A549 (cell line): ENCODE measurements around the gene CPLANE1. TPM values are rescaled to one million over a fixed set of nuclear protein-coding genes. Genes with fewer than 3 reads are reported as not detected.

Experiments
- ATAC-seq, 2 experiments: fragments of 200-7000 bp in 1 of 2; fragments of >200 bp in 1 of 2; cut with Nextera tagmentation in 1 of 2; cut with Tn5 transposase in 1 of 2; 3 replicates each; pipeline versions ENCODE4 v1.8.0 to v1.9.1; 2018 to 2020; ENCODE audit warnings: mild to moderate bottlenecking in 1 of 2, moderate library complexity in 1 of 2
- CTCF ChIA-PET: fragments of 300-600 bp; sonication (Branson Sonifier 250); formaldehyde crosslinking; extraction: SDS; loops from one replicate; lab custom pipeline; 2021; ENCODE audit warnings: antibody characterized with exemption, inconsistent platforms; lab: Yijun Ruan, JAX
- POLR2A ChIA-PET: fragments of 350-600 bp; formaldehyde crosslinking; extraction: SDS; loops from one replicate; lab custom pipeline; 2021; ENCODE audit warnings: antibody characterized with exemption, inconsistent platforms; lab: Yijun Ruan, JAX
- DNase-seq, 2 experiments: peaks; one replicate each; pipeline versions ENCODE4 v3.0.0 to v3.0.0-alpha.2; 2011 to 2016; ENCODE audit warnings: low read depth in 1 of 2, low spot score in 1 of 2
- FAIRE-seq: peaks from 2 replicates; lab custom pipeline; 2011; peaks lifted over from hg19 to GRCh38; lab: Jason Lieb, UNC
- H3K27ac ChIP-seq, 2 experiments: fragments of >200 bp; sonication (Bioruptor Twin); formaldehyde crosslinking; 3 replicates each; pipeline ENCODE4 v1.5.1; 2016 to 2017
- H3K4me1 ChIP-seq: fragments of >200 bp; sonication (Bioruptor Twin); formaldehyde crosslinking; 3 replicates; pipeline ENCODE4 v1.6.1; 2016
- H3K4me2 ChIP-seq: fragments of >200 bp; sonication (Bioruptor Twin); formaldehyde crosslinking; 3 replicates; pipeline ENCODE4 v1.6.1; 2016
- H3K4me3 ChIP-seq: fragments of >200 bp; sonication (Bioruptor Twin); formaldehyde crosslinking; 3 replicates; pipeline ENCODE4 v1.5.1; 2016
- H3K9me3 ChIP-seq: fragments of >200 bp; sonication (Bioruptor Twin); formaldehyde crosslinking; 3 replicates; pipeline ENCODE4 v1.6.1; 2016
- BHLHE40 ChIP-seq: IDR thresholded peaks from 2 replicates; pipeline ENCODE4 v1.6.1; 2012; ENCODE audit warnings: low read depth, low read length, inconsistent platforms
- CEBPB ChIP-seq, 2 experiments: fragments of >200 bp in 1 of 2; sonication (Bioruptor Twin) in 1 of 2; formaldehyde crosslinking in 1 of 2; IDR thresholded peaks; 2 replicates each; pipeline ENCODE4 v1.6.1; 2012 to 2016
- EP300 ChIP-seq, 2 experiments: fragments of >200 bp; sonication (Bioruptor Twin); formaldehyde crosslinking; IDR thresholded peaks; 2 replicates in 1 of 2; 3 replicates in 1 of 2; pipeline ENCODE4 v1.6.1; 2016 to 2017
- FOSB ChIP-seq: fragments of 250-450 bp; sonication (Bioruptor Pico); IDR thresholded peaks from 2 replicates; pipeline ENCODE4 v1.5.0; 2020; ENCODE audit warnings: mild to moderate bottlenecking, moderate library complexity
- HDAC2 ChIP-seq: fragments of 200-600 bp; sonication (generic); IDR thresholded peaks from 2 replicates; pipeline ENCODE4 v1.6.1; 2016
- HEYL ChIP-seq: fragments of 250-450 bp; sonication (Bioruptor Pico); IDR thresholded peaks from 2 replicates; pipeline ENCODE4 v1.8.0; 2021; ENCODE audit warnings: mild to moderate bottlenecking, moderate library complexity
- HOXB5 ChIP-seq: fragments of 250-450 bp; sonication (Bioruptor Pico); IDR thresholded peaks from 2 replicates; pipeline ENCODE4 v1.5.0; 2020; ENCODE audit warnings: mild to moderate bottlenecking, moderate library complexity
- JUN ChIP-seq, 2 experiments: fragments of >200 bp; sonication (Bioruptor Twin); formaldehyde crosslinking; IDR thresholded peaks; 2 replicates in 1 of 2; 3 replicates in 1 of 2; pipeline ENCODE4 v1.6.1; 2016 to 2017
- KDM1A ChIP-seq: fragments of 200-600 bp; sonication (generic); IDR thresholded peaks from 2 replicates; pipeline ENCODE4 v1.6.1; 2016; ENCODE audit warnings: low read depth, mild to moderate bottlenecking
- KDM5A ChIP-seq: fragments of 200-600 bp; sonication (generic); IDR thresholded peaks from 2 replicates; pipeline ENCODE4 v1.6.1; 2016; ENCODE audit warnings: antibody characterized with exemption, mild to moderate bottlenecking
- NFE2L2 ChIP-seq: fragments of 150-350 bp; conservative IDR thresholded peaks from 2 replicates; pipeline ENCODE4 v1.6.1; 2014; ENCODE audit warnings: low read length
- NPAS2 ChIP-seq: fragments of 250-450 bp; sonication (Bioruptor Pico); IDR thresholded peaks from 2 replicates; pipeline ENCODE4 v1.8.0; 2022; ENCODE audit warnings: mild to moderate bottlenecking, moderate library complexity, borderline replicate concordance
- NR3C1 ChIP-seq: fragments of >200 bp; sonication (Bioruptor Twin); formaldehyde crosslinking; IDR thresholded peaks from 3 replicates; pipeline ENCODE4 v1.6.1; 2017
- PHF8 ChIP-seq: fragments of 200-600 bp; sonication (generic); IDR thresholded peaks from 2 replicates; pipeline ENCODE4 v1.6.1; 2016; ENCODE audit warnings: low read depth, mild to moderate bottlenecking, antibody characterized with exemption, moderate library complexity, borderline replicate concordance
- POLR2A ChIP-seq: IDR thresholded peaks from 2 replicates; pipeline ENCODE4 v1.6.1; 2012; ENCODE audit warnings: mild to moderate bottlenecking, low read length
- RAD21 ChIP-seq, 2 experiments: fragments of >200 bp in 1 of 2; sonication (Bioruptor Twin) in 1 of 2; formaldehyde crosslinking in 1 of 2; IDR thresholded peaks in 1 of 2; conservative IDR thresholded peaks in 1 of 2; 2 replicates in 1 of 2; 3 replicates in 1 of 2; pipeline ENCODE4 v1.6.1; 2012 to 2018; ENCODE audit warnings: inconsistent platforms in 1 of 2
- RARB ChIP-seq: fragments of 250-450 bp; sonication (Bioruptor Pico); IDR thresholded peaks from 2 replicates; pipeline ENCODE4 v1.8.0; 2021; ENCODE audit warnings: mild to moderate bottlenecking, moderate library complexity
- RCOR1 ChIP-seq: fragments of 150-350 bp; IDR thresholded peaks from 2 replicates; pipeline ENCODE4 v1.6.1; 2014; ENCODE audit warnings: antibody characterized with exemption, low read length, low read depth
- RNF2 ChIP-seq: fragments of 200-600 bp; sonication (generic); IDR thresholded peaks from 2 replicates; pipeline ENCODE4 v1.6.1; 2016; ENCODE audit warnings: low read depth, mild to moderate bottlenecking, antibody characterized with exemption, moderate library complexity, borderline replicate concordance
- SMC3 ChIP-seq: fragments of >200 bp; sonication (Bioruptor Twin); formaldehyde crosslinking; IDR thresholded peaks from 3 replicates; pipeline ENCODE4 v1.6.1; 2018; ENCODE audit warnings: inconsistent platforms
- TFCP2L1 ChIP-seq: fragments of 250-450 bp; sonication (Bioruptor Pico); IDR thresholded peaks from 2 replicates; pipeline ENCODE4 v1.5.0; 2021; ENCODE audit warnings: mild to moderate bottlenecking
- ZC3H11A ChIP-seq: fragments of 450-650 bp; IDR thresholded peaks from 2 replicates; pipeline ENCODE4 v1.6.1; 2014; ENCODE audit warnings: antibody characterized with exemption, mild to moderate bottlenecking
- ZFP36 ChIP-seq: fragments of 450-650 bp; IDR thresholded peaks from 2 replicates; pipeline ENCODE4 v1.6.1; 2014; ENCODE audit warnings: borderline replicate concordance; ENCODE audit not compliant: partially characterized antibody
- ZSCAN20 ChIP-seq: fragments of 250-450 bp; sonication (Bioruptor Pico); IDR thresholded peaks from 2 replicates; pipeline ENCODE4 v1.8.0; 2022; ENCODE audit warnings: mild to moderate bottlenecking, moderate library complexity
- WGBS: methylation state at CpG from one replicate; pipeline ENCODE4 v1.1.6; 2017; ENCODE audit errors: missing lambda C conversion rate; 5-methylcytosine and 5-hydroxymethylcytosine counted together
- polyA plus RNA-seq, 4 experiments: library from polyadenylated mRNA; depleted of rRNA in 3 of 4; stranded (reverse); fragments of >200 nt; fragmentation: RNase III in 1 of 4; extraction: RNeasy Plus Mini Kit Qiagen cat#74134 plus additional on column Dnase treatment in 1 of 4; gene quantifications; 2 replicates in 3 of 4; 3 replicates in 1 of 4; pipeline ENCODE4 v1.2.3, GENCODE V29; 2011 to 2017
- TF ChIP-seq, protein P1 (sequence below): IDR thresholded peaks from 2 replicates; pipeline ENCODE4 v1.6.1; 2012; ENCODE audit warnings: low read depth, borderline replicate concordance
- TF ChIP-seq, protein P2 (sequence below): fragments of 250-450 bp; sonication (Bioruptor Pico); IDR thresholded peaks from 2 replicates; pipeline ENCODE4 v1.5.0; 2020; ENCODE audit warnings: low read depth, mild to moderate bottlenecking, moderate library complexity
- TF ChIP-seq, protein P3 (sequence below): fragments of >200 bp; sonication (Bioruptor Twin); formaldehyde crosslinking; IDR thresholded peaks from 3 replicates; pipeline ENCODE4 v1.5.1; 2016
- TF ChIP-seq, protein P4 (sequence below): IDR thresholded peaks from 2 replicates; pipeline ENCODE4 v1.6.1; 2012

Gene CPLANE1
- polyA plus RNA-seq, 2 of the 4 experiments (the other 2 are of a cell fraction), result 5.5 to 15.7 TPM

DNA sequence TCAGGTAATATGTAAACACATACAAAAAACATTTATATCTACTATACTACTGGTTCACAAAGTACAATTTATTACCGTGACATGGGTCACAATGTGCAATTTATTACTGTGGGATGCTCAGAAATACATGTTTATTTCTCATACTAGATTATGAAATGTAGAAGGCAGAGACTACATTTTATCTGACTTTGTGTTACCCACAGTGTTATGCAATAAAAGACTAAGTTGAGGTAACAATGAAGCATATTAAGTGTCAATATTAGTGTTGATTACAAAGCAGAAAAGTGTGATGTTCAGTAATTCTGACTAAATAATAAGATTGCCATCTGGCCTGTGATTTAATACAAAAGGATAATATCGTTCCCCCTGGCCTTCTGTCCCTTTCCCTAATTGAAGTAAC, 42.4 kb downstream of the CPLANE1 start:
- TF ChIP-seq FOSB (CRISPR knock-in tag), result no peak
- POLR2A ChIA-PET, result no interaction called here
- CTCF ChIA-PET, result no interaction called here
- Histone ChIP-seq H3K4me3 (no peak overlapping the region), H3K27ac (no peak overlapping the region), H3K4me2 (no peak overlapping the region), H3K9me3 (no peaks in the 10 kb centered on the region), H3K4me1 (no peaks in the 10 kb centered on the region)
- 95% methylated on average over 2 of the region's 2 CpGs for WGBS
- FAIRE-seq, result no peak
- no peak for ATAC-seq
- no peak for DNase-seq

DNA sequence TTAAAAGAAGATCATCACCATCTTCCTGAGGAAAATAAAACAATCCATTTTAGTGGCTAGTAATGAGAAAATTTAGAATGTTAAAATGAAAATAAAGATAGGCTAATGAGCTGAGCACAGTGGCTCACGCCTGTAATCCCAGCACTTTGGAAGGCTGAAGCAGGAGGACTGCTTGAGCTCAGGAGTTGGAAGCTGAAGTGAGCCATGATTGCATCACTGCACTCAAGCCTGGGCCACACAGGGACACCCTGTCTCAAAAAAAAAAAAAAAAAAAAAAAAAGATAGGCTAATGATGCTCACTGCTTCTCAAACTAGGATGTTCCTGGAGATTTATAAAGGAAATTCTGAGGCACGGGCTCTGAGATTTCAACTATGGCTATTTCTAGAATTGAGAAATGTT, 50.3 kb downstream of the CPLANE1 start:
- ATAC-seq, result no peak
- Histone ChIP-seq H3K9me3 (no peaks in the 10 kb centered on the region), H3K4me3 (no peak overlapping the region), H3K27ac (no peak overlapping the region), H3K4me1 (no peaks in the 10 kb centered on the region), H3K4me2 (no peak overlapping the region)
- ChIA-PET CTCF (interaction anchor here (0.6 kb wide), 3 partner anchors 21 to 1683 kb away, joined by 3 to 4 read pairs (median 3); no protein-coding TSS in a partner anchor), POLR2A (no interaction called here)
- WGBS, result 96% methylated on average over 2 of the region's 2 CpGs
- no peak for FAIRE-seq
- DNase-seq, result no peak
- TF ChIP-seq ZC3H11A, result no peak
- no peak for TF ChIP-seq JUN (IDR thresholded peaks at IDR 0.05)
- TF ChIP-seq, protein P1, sequence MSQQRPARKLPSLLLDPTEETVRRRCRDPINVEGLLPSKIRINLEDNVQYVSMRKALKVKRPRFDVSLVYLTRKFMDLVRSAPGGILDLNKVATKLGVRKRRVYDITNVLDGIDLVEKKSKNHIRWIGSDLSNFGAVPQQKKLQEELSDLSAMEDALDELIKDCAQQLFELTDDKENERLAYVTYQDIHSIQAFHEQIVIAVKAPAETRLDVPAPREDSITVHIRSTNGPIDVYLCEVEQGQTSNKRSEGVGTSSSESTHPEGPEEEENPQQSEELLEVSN, result no peak
- TF ChIP-seq, protein P2, sequence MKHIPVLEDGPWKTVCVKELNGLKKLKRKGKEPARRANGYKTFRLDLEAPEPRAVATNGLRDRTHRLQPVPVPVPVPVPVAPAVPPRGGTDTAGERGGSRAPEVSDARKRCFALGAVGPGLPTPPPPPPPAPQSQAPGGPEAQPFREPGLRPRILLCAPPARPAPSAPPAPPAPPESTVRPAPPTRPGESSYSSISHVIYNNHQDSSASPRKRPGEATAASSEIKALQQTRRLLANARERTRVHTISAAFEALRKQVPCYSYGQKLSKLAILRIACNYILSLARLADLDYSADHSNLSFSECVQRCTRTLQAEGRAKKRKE (CRISPR knock-in tag), result no peak
- TF ChIP-seq SMC3, result no peak
- TF ChIP-seq NFE2L2, result no peak
- no peak for TF ChIP-seq HDAC2
- no peak for TF ChIP-seq BHLHE40
- TF ChIP-seq NR3C1, result no peak
- TF ChIP-seq PHF8, result no peak
- TF ChIP-seq EP300 (IDR thresholded peaks at IDR 0.05), result no peak

DNA sequence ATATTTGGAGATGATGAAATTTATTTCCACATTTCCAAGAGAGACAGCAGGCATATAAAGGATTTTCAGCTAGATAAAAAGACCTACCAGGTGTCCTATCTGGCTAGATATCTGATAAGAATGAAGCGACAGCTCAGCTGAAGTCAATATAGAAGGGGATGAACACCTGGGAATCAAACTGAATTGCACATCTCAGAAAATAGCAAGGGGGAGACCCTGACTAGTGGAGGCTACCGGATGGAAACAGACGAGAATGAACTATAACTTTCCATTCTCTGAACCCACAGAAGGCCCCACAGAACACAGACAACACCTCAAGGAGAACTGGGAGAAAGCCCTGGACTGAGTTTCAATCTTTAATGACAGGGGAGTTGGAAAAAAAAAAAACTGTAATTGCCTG, 51.1 kb downstream of the CPLANE1 start:
- no peak overlapping the region for H3K4me2 ChIP-seq
- no peak overlapping the region for H3K27ac ChIP-seq
- ChIA-PET CTCF (interaction anchor here (0.6 kb wide), 1 partner anchor 22 kb away, joined by 3 read pairs; no protein-coding TSS in a partner anchor), POLR2A (no interaction called here)
- H3K4me3 ChIP-seq, result no peak overlapping the region
- no peak for FAIRE-seq
- no peak for TF ChIP-seq ZSCAN20 (CRISPR knock-in tag)
- no peak for TF ChIP-seq RAD21 (conservative IDR thresholded peaks at IDR 0.05 in 1 of 2, IDR thresholded peaks at IDR 0.05 in 1 of 2)
- TF ChIP-seq RARB (CRISPR knock-in tag), result no peak
- TF ChIP-seq KDM5A, result no peak
- no peak for TF ChIP-seq HEYL
- no peak for TF ChIP-seq NPAS2 (CRISPR knock-in tag)
- TF ChIP-seq FOSB (CRISPR knock-in tag), result no peak
- TF ChIP-seq, protein P3, sequence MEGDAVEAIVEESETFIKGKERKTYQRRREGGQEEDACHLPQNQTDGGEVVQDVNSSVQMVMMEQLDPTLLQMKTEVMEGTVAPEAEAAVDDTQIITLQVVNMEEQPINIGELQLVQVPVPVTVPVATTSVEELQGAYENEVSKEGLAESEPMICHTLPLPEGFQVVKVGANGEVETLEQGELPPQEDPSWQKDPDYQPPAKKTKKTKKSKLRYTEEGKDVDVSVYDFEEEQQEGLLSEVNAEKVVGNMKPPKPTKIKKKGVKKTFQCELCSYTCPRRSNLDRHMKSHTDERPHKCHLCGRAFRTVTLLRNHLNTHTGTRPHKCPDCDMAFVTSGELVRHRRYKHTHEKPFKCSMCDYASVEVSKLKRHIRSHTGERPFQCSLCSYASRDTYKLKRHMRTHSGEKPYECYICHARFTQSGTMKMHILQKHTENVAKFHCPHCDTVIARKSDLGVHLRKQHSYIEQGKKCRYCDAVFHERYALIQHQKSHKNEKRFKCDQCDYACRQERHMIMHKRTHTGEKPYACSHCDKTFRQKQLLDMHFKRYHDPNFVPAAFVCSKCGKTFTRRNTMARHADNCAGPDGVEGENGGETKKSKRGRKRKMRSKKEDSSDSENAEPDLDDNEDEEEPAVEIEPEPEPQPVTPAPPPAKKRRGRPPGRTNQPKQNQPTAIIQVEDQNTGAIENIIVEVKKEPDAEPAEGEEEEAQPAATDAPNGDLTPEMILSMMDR, result no peak
- no peak for TF ChIP-seq HOXB5
- no peak for TF ChIP-seq TFCP2L1
- TF ChIP-seq ZFP36, result no peak
- no peak for TF ChIP-seq RNF2
- TF ChIP-seq KDM1A, result no peak
- no peak for TF ChIP-seq POLR2A
- no peak for TF ChIP-seq NFE2L2
- TF ChIP-seq, protein P4, sequence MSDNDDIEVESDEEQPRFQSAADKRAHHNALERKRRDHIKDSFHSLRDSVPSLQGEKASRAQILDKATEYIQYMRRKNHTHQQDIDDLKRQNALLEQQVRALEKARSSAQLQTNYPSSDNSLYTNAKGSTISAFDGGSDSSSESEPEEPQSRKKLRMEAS, result no peak
- no peak for TF ChIP-seq BHLHE40
- no peak for TF ChIP-seq RCOR1
- TF ChIP-seq CEBPB (IDR thresholded peaks at IDR 0.05), result no peak
- H3K4me1 ChIP-seq, result no peaks in the 10 kb centered on the region
- no peak for ATAC-seq
- WGBS, result 89% methylated on average over 3 of the region's 3 CpGs
- no peaks in the 10 kb centered on the region for H3K9me3 ChIP-seq
- DNase-seq, result no peak
